Measurements from ENCODE around the gene POMP. TPM values are rescaled to one million over a fixed set of nuclear protein-coding genes. Genes with fewer than 3 reads are reported as not detected.

Gene POMP
- polyA plus RNA-seq, 1 of the 3 experiments (the other 2 are of a cell fraction) = 37.1 TPM

DNA sequence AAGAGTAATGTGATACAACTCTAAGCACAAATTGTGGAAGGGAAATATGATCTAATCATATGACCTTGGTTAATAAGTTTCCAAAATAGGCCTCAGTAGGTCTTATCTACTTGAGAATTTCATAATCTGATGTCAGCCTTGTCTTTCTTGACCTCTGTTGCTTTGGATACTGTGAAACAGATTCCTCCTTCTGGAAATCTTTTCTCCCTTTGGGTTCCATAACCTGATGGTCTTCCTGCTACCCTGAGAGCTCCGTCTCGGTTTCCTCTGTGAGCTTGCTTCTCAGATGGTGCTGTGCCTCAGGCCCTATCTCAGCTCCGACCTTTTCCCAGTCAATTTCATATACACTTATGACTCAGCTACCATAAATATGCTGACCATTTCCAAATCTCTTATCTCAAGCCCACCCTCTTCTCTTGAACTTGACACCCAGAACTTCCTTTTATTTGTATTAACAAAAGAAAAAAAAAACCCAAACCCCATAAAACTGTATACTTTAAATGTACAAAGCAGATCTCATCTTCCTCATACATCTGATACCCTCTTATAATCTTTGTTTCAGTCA, 66.2 kb downstream of the POMP start:
- peaks cover 21% of the 10 kb centered on the region for H3K27me3 ChIP-seq (ENCODE audit: insufficient read depth)
- no peak overlapping the region for H3K4me3 ChIP-seq (ENCODE audit: low read depth in 2 of 2, low read length in 1 of 2)
- H3F3A ChIP-seq (replicated peaks; ENCODE audit: insufficient read depth) = no peaks in the 10 kb centered on the region
- H4K20me1 ChIP-seq (ENCODE audit: insufficient read depth) = no peaks in the 10 kb centered on the region
- WGBS (ENCODE audit: low lambda C conversion rate) = 27% methylated on average over 3 of the region's 3 CpGs
- no peak overlapping the region for H3K4me2 ChIP-seq
- no peaks in the 10 kb centered on the region for H3K4me1 ChIP-seq (ENCODE audit: control insufficient read depth in 1 of 2, insufficient read depth in 2 of 2, low read depth in 1 of 2, low read length in 1 of 2)
- DNase-seq = no peak
- POLR2A ChIA-PET = no interaction called here
- no peak overlapping the region for H3K9ac ChIP-seq
- no peaks in the 10 kb centered on the region for H3K9me2 ChIP-seq
- no peaks in the 10 kb centered on the region for H3K36me3 ChIP-seq (replicated peaks in 1 of 2; ENCODE audit: control insufficient read depth in 1 of 2, insufficient read depth in 2 of 2, low read length in 1 of 2)
- H2AFZ ChIP-seq (ENCODE audit: low read depth) = no peak overlapping the region
- H3K9me3 ChIP-seq = no peaks in the 10 kb centered on the region
- H3K27ac ChIP-seq (ENCODE audit: low read depth in 2 of 2, low read length in 1 of 2) = no peak overlapping the region
- CTCF ChIA-PET = no interaction called here
- TF ChIP-seq, protein P1, sequence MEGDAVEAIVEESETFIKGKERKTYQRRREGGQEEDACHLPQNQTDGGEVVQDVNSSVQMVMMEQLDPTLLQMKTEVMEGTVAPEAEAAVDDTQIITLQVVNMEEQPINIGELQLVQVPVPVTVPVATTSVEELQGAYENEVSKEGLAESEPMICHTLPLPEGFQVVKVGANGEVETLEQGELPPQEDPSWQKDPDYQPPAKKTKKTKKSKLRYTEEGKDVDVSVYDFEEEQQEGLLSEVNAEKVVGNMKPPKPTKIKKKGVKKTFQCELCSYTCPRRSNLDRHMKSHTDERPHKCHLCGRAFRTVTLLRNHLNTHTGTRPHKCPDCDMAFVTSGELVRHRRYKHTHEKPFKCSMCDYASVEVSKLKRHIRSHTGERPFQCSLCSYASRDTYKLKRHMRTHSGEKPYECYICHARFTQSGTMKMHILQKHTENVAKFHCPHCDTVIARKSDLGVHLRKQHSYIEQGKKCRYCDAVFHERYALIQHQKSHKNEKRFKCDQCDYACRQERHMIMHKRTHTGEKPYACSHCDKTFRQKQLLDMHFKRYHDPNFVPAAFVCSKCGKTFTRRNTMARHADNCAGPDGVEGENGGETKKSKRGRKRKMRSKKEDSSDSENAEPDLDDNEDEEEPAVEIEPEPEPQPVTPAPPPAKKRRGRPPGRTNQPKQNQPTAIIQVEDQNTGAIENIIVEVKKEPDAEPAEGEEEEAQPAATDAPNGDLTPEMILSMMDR (IDR thresholded peaks at IDR 0.05) = no peak
- TF ChIP-seq, protein P2, sequence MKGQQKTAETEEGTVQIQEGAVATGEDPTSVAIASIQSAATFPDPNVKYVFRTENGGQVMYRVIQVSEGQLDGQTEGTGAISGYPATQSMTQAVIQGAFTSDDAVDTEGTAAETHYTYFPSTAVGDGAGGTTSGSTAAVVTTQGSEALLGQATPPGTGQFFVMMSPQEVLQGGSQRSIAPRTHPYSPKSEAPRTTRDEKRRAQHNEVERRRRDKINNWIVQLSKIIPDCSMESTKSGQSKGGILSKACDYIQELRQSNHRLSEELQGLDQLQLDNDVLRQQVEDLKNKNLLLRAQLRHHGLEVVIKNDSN (IDR thresholded peaks at IDR 0.05; ENCODE audit: borderline replicate concordance, low read depth) = no peak
- TF ChIP-seq, protein P3, sequence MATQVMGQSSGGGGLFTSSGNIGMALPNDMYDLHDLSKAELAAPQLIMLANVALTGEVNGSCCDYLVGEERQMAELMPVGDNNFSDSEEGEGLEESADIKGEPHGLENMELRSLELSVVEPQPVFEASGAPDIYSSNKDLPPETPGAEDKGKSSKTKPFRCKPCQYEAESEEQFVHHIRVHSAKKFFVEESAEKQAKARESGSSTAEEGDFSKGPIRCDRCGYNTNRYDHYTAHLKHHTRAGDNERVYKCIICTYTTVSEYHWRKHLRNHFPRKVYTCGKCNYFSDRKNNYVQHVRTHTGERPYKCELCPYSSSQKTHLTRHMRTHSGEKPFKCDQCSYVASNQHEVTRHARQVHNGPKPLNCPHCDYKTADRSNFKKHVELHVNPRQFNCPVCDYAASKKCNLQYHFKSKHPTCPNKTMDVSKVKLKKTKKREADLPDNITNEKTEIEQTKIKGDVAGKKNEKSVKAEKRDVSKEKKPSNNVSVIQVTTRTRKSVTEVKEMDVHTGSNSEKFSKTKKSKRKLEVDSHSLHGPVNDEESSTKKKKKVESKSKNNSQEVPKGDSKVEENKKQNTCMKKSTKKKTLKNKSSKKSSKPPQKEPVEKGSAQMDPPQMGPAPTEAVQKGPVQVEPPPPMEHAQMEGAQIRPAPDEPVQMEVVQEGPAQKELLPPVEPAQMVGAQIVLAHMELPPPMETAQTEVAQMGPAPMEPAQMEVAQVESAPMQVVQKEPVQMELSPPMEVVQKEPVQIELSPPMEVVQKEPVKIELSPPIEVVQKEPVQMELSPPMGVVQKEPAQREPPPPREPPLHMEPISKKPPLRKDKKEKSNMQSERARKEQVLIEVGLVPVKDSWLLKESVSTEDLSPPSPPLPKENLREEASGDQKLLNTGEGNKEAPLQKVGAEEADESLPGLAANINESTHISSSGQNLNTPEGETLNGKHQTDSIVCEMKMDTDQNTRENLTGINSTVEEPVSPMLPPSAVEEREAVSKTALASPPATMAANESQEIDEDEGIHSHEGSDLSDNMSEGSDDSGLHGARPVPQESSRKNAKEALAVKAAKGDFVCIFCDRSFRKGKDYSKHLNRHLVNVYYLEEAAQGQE (IDR thresholded peaks at IDR 0.05; ENCODE audit: low read depth, low read length) = no peak
- TF ChIP-seq, protein P4, sequence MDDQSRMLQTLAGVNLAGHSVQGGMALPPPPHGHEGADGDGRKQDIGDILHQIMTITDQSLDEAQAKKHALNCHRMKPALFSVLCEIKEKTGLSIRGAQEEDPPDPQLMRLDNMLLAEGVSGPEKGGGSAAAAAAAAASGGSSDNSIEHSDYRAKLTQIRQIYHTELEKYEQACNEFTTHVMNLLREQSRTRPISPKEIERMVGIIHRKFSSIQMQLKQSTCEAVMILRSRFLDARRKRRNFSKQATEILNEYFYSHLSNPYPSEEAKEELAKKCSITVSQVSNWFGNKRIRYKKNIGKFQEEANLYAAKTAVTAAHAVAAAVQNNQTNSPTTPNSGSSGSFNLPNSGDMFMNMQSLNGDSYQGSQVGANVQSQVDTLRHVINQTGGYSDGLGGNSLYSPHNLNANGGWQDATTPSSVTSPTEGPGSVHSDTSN (IDR thresholded peaks at IDR 0.05) = no peak
- TF ChIP-seq, protein P5, sequence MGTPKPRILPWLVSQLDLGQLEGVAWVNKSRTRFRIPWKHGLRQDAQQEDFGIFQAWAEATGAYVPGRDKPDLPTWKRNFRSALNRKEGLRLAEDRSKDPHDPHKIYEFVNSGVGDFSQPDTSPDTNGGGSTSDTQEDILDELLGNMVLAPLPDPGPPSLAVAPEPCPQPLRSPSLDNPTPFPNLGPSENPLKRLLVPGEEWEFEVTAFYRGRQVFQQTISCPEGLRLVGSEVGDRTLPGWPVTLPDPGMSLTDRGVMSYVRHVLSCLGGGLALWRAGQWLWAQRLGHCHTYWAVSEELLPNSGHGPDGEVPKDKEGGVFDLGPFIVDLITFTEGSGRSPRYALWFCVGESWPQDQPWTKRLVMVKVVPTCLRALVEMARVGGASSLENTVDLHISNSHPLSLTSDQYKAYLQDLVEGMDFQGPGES (IDR thresholded peaks at IDR 0.05; ENCODE audit: low read depth, low read length) = no peak
- no peak for TF ChIP-seq TCF12 (IDR thresholded peaks at IDR 0.05)
- no peak for TF ChIP-seq POLR2AphosphoS5 (IDR thresholded peaks at IDR 0.05; ENCODE audit: low read depth, low read length)
- TF ChIP-seq NRF1 (IDR thresholded peaks at IDR 0.05; ENCODE audit: low read depth, low read length) = no peak
- TF ChIP-seq FOXJ3 (CRISPR knock-in tag; IDR thresholded peaks at IDR 0.05) = no peak
- H3K79me2 ChIP-seq (ENCODE audit: insufficient read depth) = no peaks in the 10 kb centered on the region

Small RNAs within 50 kb of the gene (small RNA-seq; reads per million reads assigned to genes)
- 0 reads per million in 7 experiments for gene RF00019
- 0 reads per million in 7 experiments for gene RNU6-53P

Other genes starting within 250 kb of the POMP start
- gene FLT1, start 164.0 kb upstream of the POMP start, polyA plus RNA-seq (2012; rRNA removed) = 0.20 and 0.41 TPM in 2 replicates
- gene SLC46A3, start 59.8 kb downstream of the POMP start, polyA plus RNA-seq (2012; rRNA removed) = 2.0 and 3.2 TPM in 2 replicates
- 1.2 and 1.7 TPM in 2 replicates for gene MTUS2, start 161.2 kb downstream of the POMP start, polyA plus RNA-seq (2012; rRNA removed)

All from SK-N-SH (cell line).